Right hindlimb (tissue), 1 donor: Measurements from ENCODE around the gene NRF1.
"Not testable (repeated sequence)": the region's sequence is repeated elsewhere in the genome, so short reads cannot be mapped to it uniquely, and the experiment has no call there.

ENCODE experiments used
- DNase-seq: peaks from one replicate; pipeline ENCODE4 v3.0.0-alpha.2; 2018

The NRF1 gene

DNA sequence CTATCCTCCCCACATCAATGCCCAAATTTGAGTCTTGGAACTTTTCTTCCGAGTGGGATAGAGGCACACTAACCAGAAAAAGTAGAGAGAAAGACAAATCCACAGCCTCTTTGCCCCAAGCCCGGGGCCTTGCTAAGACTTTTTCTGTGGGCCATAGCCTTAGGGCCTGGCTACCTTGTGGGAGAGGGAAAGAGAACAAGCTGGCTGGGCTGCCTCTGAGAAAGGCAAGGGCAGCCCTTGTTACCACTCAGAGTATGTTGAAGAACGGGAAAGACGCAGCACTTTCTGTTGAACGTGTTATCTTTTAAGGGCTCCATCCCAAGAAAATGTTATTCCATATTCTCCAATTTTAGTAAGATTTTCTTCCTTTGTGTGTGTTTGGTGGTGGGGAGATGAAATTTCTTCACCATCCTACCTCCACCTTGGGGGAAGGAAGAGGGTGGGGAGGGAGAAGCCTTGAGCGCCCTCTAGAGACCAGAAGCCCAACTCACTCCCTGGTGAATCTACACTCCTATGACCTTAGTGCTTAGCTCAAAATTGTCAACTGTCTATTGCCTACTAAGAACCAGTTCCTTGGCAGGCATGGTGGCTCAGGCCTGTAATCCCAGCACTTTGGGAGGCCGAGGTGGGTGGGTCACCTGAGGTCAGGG, 3.9 kb upstream of the NRF1 start:
- no peak for DNase-seq

DNA sequence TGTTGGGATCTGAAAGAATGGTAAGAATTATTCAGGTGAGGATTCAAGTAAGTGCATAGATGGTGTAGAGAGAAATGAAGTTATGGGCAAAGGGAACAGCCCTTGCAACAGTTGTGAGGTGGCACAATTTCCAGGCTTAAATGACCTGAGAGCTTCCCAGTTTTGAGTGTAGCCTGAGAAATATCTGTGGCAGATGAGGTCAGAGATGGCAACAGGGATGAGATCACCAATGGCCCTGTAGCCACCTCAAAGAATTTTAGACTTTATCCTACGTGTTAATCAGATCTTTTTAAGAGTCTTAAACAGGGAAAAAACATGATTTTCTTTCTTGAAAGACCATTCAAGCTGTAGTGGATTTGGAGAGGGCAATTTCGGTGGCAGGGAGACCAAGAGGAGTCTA, 1.9 kb upstream of the NRF1 start:
- DNase-seq: no peak

DNA sequence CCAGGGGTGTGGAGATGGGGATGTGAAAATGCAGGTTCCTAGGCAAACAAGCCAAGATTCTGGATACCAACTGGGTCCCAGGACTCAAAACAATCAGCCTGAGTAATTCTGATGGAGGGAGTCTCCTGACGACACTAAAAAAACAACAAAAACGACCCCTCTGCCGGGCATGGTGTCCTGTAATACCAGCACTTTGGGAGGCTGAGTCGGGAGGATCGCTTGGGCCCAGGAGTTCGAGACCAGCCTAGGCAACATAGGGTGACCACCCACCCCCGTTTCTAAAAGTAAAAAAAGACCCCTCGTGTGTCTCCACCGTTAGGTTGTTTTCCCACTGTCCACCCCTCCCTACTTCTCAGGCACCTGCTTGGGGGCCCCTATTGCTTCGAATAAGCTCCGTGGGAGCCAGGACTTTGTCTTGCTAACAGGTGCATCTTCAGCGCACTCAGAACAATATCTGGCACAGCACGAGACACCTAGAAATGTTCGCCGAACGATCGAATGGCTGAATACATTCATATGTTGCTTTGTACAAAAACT, 743 bp upstream of the NRF1 start:
- DNase-seq: no peak

DNA sequence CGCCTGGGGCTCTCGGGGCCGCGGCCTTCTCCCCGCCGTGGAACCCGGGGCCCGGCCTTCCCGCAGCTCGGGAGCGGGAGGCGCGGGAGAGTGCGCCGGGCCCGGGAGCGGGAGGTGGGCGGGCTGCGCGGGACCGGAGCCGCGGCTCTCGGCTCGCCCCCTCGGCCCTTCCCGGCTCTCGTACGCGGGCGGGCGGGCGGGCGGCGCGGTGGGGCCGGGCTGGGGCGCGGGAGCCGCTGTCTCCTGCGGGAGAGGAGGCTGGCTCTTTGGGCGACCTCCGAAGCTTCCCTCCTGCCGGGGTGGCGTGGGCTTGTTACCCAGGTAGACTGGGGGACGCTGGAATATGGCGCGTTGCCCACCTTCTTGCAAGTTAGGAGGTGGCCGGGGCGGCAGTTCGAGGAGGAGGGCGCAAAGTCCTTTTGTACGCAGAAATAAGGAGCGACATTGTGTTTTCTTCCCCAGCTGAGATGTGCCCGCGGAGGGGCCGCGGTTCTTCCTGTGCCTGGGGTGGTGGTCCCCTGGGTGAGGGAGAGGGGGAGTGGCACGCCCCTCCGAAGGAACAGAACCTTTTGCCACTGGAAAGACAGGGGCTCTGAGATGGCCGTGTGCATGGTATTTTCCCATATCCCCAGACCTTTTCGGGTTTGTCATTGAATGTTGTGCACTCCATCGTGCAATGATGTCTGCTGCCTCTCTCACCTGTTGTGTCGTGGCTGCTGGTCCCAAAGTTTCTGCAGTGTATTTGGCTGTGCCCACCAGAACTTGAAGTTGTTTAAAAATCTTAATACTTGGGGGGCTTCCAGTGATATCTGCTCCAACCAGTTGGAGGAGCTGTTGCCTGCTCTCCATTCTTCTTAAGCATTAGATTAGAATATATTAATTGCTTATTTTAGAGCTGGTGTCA, 844 bp downstream of the NRF1 start:
- DNase-seq: peak; percentile 63

DNA sequence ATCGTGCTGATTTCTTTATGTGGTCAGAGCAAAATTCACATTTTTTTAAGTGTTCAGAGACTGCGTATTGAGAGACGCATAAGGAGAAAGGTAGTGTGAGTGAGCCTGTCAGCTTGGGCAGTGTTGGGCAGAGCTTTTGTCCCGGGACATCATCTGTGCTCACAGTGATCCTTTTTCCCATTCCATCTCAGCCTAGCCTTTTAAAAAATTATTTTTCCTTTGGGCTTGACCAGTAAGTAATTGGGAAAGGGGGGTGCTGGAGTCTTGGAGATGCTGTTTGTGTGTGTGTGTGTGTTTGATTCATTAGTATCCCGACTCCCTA, 1.5 kb downstream of the NRF1 start:
- no peak for DNase-seq

DNA sequence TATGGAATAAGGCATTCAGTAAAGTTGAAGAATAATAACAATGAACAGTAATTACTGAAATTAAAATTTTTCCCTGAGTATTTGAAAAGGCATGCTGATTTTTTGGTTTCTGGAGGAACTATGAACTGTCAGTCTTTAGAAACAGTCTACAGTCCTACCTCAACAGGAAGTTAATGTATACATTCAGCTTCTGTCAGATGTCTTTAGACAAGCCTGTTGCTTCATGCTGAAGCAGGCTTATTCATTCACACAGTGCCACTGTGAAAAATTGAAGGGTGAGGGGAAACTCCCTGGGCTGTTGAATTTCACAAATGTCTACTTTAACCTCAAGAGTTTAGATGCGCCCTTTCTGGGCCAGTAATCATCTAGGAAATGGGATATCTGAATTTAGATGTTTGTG, 3.5 kb downstream of the NRF1 start:
- DNase-seq: no peak

DNA sequence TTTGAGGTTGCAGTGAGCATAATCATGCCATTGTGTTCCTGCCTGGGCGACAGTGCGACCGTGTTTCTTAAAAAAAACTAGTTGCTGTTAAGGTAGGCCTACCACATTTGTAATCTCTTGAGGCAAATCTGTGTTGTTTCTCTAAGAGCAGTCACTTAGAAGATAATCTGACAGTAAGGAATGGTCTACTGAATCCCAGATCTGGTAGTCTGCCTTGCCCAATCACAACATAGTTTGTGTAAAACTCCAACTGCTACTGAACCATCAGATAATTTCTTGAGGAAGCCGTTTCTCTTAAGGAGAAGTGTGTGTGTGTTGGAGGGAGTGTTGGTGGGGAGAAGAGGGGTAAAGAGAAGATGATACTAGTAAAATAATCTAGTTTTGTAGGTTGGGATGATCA, 5.0 kb downstream of the NRF1 start:
- DNase-seq: no peak

DNA sequence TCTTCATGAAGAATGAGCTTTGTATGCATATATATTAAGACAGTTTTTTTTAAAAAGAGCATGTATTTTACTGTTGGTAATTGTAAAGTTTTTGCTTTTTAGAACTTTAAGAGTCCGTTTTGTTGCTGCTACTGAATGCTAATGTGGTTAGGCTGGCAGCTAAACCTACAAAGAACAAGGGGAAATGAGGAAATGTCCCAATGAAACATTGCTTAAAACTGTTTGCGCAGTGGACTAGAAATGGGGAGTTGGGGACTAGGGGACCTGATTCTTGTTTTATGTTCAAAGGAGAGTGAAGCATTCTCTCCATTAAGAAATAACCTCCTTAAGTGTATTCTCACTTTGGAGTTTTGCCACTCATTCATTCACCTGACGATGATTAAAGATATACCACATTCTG, 5.7 kb downstream of the NRF1 start:
- no peak for DNase-seq

DNA sequence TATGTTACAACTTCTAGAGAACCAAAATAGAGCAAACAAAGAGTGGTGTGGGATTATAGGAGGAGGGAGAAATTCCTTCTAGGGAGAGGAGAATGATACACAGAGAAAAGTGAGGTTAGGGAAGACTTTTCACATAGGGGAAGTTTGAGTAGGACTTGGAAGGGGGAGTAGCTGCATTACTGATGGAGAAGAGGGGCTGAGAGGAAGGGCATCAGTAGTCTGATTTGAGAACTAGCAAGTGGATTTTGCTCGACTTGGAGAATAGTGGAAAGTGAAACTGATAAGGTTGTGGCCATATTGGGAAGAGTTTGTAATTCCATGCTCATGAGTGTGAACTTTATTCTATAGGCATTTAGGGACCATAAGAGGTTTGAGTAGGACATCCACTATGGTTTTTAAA, 6.1 kb downstream of the NRF1 start:
- no peak for DNase-seq

DNA sequence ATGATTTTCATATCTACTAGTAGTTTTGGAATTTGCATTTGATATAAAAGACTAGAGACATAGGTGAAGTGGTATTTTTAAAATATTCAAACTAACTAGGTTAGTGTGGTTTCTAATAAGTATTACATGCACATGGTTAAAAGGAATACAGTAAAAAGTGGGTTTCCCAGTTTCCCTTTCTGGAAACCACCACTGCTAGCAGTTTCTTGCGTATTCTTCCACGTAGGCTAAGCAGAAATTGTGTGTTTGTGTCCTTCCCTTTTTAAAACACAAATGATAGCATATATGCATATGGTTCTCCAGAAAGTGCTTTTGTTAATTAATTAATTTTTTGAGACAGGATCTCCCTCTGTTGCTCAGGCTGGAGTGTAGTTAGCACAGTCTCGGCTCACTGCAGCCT, 15.4 kb downstream of the NRF1 start:
- no peak for DNase-seq

DNA sequence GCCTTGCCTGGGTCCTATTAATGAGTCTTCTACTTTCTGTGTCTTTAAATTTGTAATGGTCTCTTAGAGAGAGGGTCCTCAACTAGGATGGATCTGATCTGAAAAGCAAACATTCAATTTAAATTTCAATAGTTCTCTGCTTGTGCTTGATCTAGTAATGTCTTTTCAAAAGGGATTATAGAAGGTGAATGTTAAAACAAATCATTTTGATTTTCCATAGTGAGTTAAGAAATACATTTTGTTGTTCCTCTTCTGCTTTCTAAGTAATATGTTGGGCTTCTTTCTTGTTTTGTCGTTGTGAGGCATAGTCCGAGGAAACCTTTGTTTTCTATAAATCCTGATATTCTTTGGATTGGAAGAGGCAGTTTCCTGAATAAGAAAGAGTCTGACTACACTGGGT, 18.8 kb downstream of the NRF1 start:
- DNase-seq: no peak

DNA sequence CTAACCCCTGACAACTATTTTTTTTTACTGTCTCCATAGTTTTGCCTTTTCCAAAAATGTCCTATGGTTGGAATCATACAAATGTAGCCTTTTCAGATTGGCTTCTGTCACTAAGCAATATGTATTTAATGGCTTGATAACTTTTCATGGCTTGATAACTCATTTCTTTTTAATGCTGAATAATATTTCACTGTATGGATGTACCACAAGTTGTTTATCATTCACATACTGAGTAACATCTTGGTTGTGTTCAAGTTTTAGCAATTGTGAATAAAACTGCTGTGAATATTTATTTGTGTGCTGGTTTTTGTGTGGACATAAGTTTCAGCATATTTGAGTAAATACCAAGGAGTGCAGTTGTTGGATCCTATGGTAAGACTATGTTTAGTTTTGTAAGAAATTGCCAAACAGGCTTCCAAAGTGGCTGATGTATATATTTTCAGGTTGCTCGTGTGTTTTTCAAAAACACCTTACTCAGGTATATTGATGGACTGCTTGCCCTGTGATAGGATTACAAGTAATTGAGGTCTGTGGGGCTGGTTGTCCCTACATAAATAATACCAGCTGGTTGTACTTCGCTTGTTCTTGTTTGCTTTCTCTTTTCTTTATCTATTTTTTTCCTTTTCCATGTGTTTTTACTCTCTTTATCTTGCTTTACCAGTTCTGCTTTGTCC, 23.0 kb downstream of the NRF1 start:
- no peak for DNase-seq

DNA sequence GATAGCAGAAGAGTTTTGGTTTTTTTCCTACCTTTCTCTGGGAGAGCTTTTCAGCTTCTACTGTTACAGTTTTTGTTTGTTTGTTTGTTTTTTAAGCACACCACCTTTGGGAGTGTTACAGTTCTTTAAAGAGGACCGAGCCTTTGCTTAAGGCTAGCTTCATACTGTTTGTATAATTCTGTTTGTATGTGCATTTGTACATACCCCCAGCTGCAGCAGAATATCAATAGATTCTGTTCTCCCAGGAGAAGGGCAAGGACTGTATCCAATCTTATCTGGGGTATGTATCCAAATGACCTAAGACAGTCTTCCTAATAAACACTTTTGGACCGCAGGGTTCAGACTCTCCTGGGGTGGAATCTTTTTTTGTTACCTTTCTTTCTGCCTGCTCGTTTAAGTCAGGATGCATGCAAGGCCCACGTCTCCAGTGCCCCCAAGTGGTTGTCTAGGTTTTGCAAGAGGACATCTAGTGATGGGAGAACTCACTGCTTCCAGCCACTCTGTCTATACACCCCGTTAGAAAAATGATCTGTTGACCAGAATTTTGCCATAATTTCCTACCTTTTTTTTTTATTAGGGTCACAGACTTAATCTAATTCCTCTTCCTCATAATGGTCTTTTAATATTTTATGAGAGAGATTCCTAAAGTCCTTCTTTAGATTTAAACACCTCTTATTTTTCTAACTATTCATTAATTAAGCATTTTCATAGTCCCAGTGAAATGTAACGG, 23.9 kb downstream of the NRF1 start:
- DNase-seq: peak; percentile 57

DNA sequence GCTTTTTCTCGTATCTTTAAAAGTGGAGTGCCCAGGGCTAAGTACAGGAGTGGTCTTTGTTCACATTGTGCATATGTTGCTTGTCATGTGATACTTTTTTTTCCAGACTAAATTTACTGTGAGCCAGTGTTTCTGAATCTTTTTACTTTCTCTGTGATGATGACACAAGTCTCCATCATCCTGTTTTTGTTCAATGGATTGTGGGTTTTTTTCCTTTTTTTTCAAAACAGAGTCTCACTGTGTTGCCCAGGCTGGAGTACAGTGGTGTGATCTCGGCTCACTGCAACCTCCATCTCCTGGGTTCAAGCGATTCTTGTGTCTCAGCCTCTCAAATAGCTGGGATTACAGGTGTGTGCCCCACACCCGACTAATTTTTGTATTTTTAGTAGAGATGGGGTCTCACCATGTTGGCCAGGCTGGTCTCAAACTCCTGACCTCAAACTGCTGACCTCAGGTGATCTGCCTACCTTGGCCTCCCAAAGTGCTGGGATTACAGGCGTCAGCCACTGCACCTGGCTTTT, 24.6 kb downstream of the NRF1 start:
- DNase-seq: not testable (repeated sequence)

DNA sequence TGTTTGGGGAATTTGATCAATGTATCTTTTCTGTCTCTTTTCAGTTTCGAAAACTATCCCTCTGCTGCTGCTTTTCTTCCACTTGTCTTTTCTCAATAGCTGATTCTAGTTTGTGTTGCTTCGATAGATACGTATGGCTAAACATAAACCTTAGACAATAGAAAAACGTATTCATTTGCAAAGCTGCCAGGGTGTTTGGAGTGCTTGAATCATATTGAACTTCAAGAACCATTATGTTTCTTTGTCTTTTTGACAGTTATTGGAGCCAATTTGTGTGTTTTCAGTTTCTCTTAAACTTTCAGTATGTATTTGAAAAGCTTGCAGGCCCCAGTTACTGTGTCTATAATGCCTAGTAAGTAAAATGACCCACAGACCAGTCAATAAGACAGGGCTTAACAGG, 25.1 kb downstream of the NRF1 start:
- DNase-seq: no peak

DNA sequence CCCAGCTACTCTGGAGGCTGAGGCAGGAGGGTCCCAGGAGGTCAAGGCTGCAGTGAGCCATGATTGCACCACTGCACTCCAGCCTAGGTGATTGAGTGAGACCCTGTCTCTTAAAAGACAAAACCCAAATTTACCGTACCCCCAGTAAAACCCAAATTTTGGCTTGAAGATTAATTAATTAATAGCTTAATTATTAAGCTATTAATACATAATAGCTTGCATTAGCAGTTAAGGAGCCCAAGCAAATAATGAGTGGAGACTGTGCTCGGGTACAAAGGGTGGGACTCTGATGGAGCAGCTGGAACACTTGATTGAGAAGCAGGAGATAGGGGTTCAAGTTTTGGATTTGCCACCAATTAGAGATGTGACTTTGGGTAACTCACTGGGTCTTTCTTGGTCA, 28.9 kb downstream of the NRF1 start:
- no peak for DNase-seq

DNA sequence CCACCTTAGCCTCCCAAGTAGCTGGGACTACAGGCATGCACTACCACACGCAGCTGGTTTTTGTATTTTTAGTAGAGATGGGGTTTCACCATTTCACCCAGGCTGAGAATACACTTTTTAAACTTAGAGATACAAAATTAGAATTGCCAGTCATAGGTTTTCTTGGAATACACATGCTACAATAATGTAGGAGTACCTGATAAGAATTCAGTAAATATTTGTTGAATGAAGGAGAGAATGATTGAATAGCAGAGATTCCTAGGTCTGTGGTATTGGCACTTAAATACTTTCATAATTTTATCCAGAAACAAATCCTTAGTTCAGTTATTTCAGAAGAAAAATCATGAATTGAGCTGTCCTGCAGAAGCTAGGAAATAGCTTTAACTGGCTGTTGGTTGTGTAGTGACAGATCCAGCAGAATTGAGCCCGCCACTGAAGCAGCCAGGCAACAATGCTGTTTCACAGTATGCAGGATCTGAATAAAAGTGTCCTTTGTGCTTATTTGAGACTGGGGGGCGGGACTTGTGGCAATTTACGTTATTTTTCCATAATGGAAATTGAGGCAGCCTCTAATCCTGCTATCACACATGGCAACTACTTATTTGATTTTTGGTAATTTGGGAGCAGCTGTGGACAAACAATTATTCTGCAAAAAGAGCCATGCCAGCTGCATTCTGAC, 31.5 kb downstream of the NRF1 start:
- no peak for DNase-seq

DNA sequence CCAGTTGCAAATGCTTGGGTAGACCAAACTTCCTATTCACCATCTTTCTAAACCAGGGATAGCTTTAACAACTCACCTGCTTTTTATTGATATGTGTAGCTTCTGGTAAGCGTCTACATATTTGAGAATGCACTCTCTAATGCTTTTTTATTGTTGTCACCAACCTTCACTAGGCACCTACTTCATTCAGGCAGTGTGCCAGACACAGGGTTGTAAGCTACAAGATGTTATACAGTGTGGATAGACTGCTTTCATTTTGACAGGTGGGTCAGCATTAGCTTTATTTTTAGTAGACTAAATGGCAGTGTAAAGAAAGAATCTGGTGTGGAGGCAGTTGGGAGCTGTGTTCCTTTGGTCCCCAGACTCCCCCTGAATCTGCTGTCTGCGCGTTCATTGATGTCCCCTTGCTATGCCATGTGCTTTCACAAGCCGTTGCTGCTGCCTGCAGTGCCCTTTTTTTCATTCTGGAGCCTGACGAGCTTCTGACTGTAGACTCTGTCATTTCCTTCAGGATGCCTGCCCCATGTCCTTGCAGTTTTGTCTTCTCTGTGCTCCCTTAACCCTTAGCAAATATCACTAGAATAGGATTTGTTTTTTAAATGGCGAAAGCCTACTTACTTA, 32.1 kb downstream of the NRF1 start:
- DNase-seq: no peak

DNA sequence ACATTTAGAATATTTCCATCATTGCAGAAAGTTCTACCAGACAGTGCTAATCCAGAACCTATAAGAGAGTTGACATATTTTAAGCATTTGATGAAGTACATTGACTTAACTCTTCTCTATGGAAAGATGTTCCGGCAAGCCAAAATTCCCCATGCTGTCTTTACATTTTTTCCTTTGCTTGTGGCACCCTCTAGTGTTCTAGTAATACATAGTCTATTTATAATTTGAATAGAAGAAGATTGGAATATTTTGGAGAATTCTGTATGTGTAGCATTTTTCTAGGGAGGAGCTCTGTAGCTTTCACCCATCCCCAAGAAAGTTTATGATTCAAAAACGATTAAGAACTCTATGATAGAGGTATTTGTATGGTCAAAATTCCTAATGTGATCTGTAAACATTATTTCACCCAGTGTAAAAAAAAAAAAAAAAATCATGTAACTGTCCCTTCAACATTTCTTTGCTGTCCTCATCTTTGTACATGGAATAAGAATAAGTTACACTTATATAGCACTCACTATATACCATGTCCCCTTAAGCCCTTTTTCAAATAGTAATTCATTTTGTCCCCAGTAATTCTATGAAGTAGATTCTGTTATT, 33.2 kb downstream of the NRF1 start:
- DNase-seq: peak; percentile 29

DNA sequence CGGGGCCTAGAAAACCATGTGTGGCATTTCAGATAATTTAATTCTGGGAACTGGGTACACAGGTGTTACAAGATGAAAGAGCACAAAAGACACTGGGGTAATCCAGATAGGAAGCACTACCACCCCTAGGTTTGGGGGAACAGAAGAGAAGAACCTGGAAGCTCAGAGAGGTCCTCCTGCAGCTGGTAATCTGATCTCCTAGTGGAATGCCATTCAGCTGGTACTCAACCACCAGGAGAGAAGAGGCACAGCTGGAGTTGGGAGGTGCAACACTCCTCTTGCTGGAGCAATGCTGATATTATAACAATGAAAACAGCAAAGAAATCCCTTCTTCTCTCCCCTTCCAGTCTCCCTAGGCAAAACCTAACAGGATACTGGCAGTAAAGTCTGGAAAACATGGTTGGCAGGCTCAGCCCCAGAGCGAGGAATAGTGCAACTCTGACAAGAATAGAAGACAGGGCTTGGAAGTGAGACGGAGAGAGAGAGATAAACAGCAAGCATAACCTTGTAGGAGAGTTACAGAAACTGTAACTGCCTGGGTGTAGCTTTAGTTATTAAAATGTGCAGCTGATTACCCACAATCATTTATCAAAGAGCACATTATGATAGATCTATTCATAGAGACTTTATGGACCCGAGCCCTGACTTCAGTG, 35.0 kb downstream of the NRF1 start:
- DNase-seq: no peak

DNA sequence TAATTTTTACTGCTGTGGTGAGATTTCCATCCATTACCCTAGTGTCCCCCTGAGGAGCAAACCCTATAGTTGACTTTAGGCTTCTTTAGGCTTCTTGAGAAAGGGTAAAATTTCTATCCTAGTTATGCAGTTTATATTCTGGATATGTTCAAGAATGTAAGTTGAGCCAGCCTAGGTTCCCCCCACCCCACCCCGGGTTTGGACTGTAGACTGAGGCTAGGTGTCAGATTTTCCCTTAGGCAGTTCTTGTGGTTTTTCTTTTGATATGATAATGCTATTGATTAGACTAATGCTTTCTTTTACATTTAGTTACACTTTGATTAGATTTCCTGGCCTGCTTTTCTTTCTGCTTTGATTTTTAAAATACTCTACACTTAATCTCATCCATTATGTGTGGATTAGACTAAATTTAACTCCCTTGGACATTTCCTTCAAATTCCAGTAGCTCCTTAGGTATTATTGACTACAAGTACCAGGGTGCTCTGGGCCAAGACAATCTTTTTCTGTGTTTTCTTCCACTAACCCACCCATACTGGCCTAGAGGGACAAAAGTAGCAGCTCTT, 37.7 kb downstream of the NRF1 start:
- DNase-seq: no peak
